ENCODE measurements around the gene HOMER3. TPM values are rescaled to one million over a fixed set of nuclear protein-coding genes. Genes with fewer than 3 reads are reported as not detected.
"Not testable (repeated sequence)": the region's sequence is repeated elsewhere in the genome, so short reads cannot be mapped to it uniquely, and the experiment has no call there.

HOMER3 gene
- total RNA-seq, 1 donor from 2014 or later = 2.3 TPM

- CTCF ChIA-PET = no interaction called here
- TF ChIP-seq CTCF (IDR thresholded peaks at IDR 0.05) = no peak
- POLR2A ChIA-PET = no interaction called here
- Mint-ChIP-seq H3K4me1 (no peaks in the 10 kb centered on the region), H3K9me3 (no peaks in the 10 kb centered on the region), H3K4me3 (no peak overlapping the region), H3K36me3 (ENCODE audit: low read depth) (peaks cover 53% of the 10 kb centered on the region), H3K27me3 (no peaks in the 10 kb centered on the region), H3K27ac (no peak overlapping the region)
- intact Hi-C loops (cut with micrococcal nuclease) = no loop called here
- ATAC-seq (ENCODE audit: low read depth) (no peak), DNase-seq (no peak)
These were observed 37.6 kb downstream of the HOMER3 start for GRCh38 chr19:18903156-18904037.

- H3K4me3 Mint-ChIP-seq; CTCF ChIA-PET; POLR2A ChIA-PET; ATAC-seq (ENCODE audit: low read depth); H3K9me3 Mint-ChIP-seq; intact Hi-C loops (cut with micrococcal nuclease); H3K27ac Mint-ChIP-seq; DNase-seq; H3K4me1 Mint-ChIP-seq; H3K27me3 Mint-ChIP-seq: not testable (repeated sequence)
- peaks cover 49% of the 10 kb centered on the region for H3K36me3 Mint-ChIP-seq (ENCODE audit: low read depth)
These were observed 38.5 kb downstream of the HOMER3 start for GRCh38 chr19:18902519-18902918.

DNA sequence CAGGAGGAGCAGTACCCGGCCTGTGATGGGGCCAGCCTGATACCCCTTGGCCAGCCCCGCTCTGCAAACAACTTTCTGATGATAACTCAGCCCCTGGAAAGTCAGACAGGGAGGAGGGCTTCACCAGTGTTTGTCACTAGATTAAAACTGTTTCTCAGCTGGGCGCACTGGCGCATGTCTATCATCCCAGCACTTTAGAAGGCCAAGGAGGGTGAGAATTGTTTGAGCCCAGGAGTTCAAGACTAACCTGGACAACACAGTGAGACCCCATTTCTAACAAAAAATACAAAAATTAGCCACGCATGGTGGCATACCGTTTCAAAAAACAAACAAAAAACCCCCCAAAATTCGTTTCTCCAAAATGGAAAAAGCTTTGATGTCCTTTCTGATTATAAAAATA, 39.5 kb downstream of the HOMER3 start:
- no peak for TF ChIP-seq CTCF (IDR thresholded peaks at IDR 0.05)
- CTCF ChIA-PET = interaction anchor here (0.6 kb wide), 1 partner anchor 430 kb away, joined by 5 read pairs; no protein-coding TSS in a partner anchor
- POLR2A ChIA-PET = no interaction called here
- DNase-seq (no peak), ATAC-seq (ENCODE audit: low read depth) (no peak)
- Mint-ChIP-seq H3K4me1 (peaks cover 8% of the 10 kb centered on the region), H3K4me3 (no peak overlapping the region), H3K27ac (no peak overlapping the region), H3K9me3 (no peaks in the 10 kb centered on the region), H3K27me3 (peaks cover 12% of the 10 kb centered on the region), H3K36me3 (ENCODE audit: low read depth) (peaks cover 49% of the 10 kb centered on the region)
- intact Hi-C loops (cut with micrococcal nuclease) = no loop called here

DNA sequence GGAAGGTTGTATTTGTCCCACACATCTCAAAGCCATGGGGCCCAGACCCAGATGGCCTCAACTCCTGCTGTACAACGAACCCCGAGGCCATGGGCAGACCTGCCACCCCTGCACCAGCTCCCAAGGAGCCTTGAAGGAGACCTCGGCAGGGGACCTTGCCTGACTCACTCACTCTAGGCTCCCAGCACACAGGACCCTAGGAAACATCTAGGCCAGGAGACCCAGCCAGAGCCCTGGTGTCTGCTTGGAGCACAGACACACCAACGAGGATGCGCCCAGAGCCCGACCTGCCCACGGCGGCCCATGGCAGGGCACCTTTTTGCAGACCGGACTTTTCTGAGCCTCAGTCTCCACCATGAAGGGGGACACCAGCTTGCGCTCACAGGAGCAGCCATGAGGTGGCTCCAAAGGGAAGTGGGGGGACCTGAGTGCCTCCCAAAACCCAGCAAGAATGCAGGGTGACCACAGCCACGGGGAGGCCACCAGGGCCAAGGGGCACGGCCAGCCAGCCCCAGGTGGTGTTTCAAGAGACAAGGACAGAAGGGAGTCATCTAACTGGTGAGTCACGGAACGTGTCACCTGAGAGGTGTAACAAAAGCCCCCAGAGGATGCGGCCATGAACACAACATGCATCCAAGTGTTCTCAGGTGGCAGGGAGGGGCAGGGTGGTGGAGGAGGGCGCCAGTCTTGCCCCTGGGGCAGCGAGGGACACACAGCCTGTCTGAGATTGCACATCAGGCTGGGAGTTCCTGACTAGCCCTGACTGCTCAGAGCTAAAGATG, 40.1 kb downstream of the HOMER3 start:
- intact Hi-C loops (cut with micrococcal nuclease) = no loop called here
- Mint-ChIP-seq H3K27me3 (peaks cover 13% of the 10 kb centered on the region), H3K4me1 (peaks cover 10% of the 10 kb centered on the region), H3K27ac (no peak overlapping the region), H3K4me3 (no peak overlapping the region), H3K36me3 (ENCODE audit: low read depth) (peaks cover 45% of the 10 kb centered on the region), H3K9me3 (no peaks in the 10 kb centered on the region)
- DNase-seq (no peak), ATAC-seq (ENCODE audit: low read depth) (no peak)
- TF ChIP-seq CTCF (IDR thresholded peaks at IDR 0.05) = no peak
- POLR2A ChIA-PET = no interaction called here
- CTCF ChIA-PET = no interaction called here

DNA sequence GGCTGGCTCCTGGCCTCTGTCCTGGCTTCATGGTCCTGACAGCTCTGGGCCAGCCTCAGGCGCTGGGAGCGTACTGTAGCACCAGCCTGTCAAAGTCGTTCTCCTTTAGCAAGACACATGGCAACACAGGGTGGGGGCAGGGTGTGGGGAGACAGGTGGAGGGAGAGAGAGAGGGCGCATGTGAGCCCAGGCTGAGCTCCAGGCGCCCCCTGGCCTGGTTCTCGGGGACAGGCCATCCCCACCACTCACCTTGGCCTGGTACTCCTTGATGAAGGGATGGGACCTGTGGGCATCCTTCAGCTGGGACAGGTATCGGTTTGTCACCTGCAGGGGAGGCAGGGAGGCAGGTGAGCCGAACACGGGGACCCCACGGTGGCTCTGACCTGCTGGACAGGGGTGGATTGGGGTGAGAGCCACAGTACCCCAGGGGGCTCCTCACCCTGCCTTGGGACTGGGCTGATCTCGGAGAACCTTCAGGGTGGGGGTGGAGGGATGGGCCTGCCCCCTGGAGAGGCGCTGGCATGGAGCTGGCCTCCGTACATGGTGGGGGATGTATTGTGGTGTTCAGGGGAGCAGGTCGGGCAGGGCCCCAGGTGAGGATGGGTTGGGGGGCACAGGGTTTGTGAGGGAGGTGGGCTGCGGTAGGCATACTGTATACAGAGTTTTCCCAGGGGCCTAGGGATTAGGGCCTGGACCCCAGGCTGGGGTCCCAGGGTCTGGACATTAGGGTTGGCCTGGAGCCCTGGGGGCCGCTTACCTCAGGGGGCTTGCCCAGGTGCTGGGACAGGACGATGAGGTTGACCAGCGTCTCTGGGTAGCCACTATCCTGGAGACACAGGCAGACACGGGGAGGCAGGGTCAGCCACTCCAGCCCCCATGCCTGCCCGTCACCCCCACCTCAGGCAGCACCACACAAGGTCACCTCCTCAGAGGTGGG, 41.1 kb downstream of the HOMER3 start:
- DNase-seq = no peak
- ATAC-seq (ENCODE audit: low read depth) = no peak
- POLR2A ChIA-PET = interaction anchor here (0.7 kb wide), 1 partner anchor 19 kb away, joined by 11 read pairs; the partner anchor contains the start of gene COPE
- H3K27ac Mint-ChIP-seq = no peak overlapping the region
- H3K27me3 Mint-ChIP-seq = peaks cover 13% of the 10 kb centered on the region
- no peaks in the 10 kb centered on the region for H3K9me3 Mint-ChIP-seq
- H3K4me3 Mint-ChIP-seq = no peak overlapping the region
- intact Hi-C loops (cut with micrococcal nuclease) = no loop called here
- peaks cover 13% of the 10 kb centered on the region for H3K4me1 Mint-ChIP-seq
- no peak for TF ChIP-seq CTCF (IDR thresholded peaks at IDR 0.05)
- CTCF ChIA-PET = no interaction called here
- H3K36me3 Mint-ChIP-seq (ENCODE audit: low read depth) = peaks cover 35% of the 10 kb centered on the region

Data from activated B cell treated with CpG ODN at 0.5 μM for 24 hours (primary cell).